Left lung (tissue), 14 donors: ENCODE data around the gene KRTAP10-8. TPM values are rescaled to one million over a fixed set of nuclear protein-coding genes. Genes with fewer than 3 reads are reported as not detected.
A peak's percentile ranks its signal among the peaks of the same experiment; 100 is the strongest.

Source experiments
- ATAC-seq: fragments of 200-7000 bp; cut with Tn5 transposase; one replicate; pipeline ENCODE4 v1.9.1; 2020; ENCODE audit warnings: moderate library complexity
- DNase-seq, 4 donors: peaks; one replicate each; pipeline ENCODE4 v3.0.0-alpha.2; 2013 to 2020
- H3K27ac ChIP-seq, 2 donors: fragments of 200-600 bp; sonication (generic) in 1 of 2; one replicate each; pipeline versions ENCODE4 v1.5.0 to v1.8.0; 2020 to 2021
- H3K27me3 ChIP-seq, 2 donors: fragments of 200-600 bp; sonication (generic) in 1 of 2; one replicate each; pipeline versions ENCODE4 v1.5.0 to v1.8.0; 2020 to 2021
- H3K36me3 ChIP-seq, 2 donors: fragments of 200-600 bp; sonication (generic) in 1 of 2; one replicate each; pipeline versions ENCODE4 v1.5.0 to v1.8.0; 2020 to 2021
- H3K4me1 ChIP-seq, 2 donors: fragments of 200-600 bp; one replicate each; pipeline ENCODE4 v1.8.0; 2021
- H3K4me3 ChIP-seq, 2 donors: fragments of 200-600 bp; sonication (generic) in 1 of 2; one replicate each; pipeline versions ENCODE4 v1.5.0 to v1.8.0; 2020 to 2021; ENCODE audit warnings: mild to moderate bottlenecking in 1 of 2
- H3K9me3 ChIP-seq, 2 donors: fragments of 200-600 bp; sonication (generic) in 1 of 2; one replicate each; pipeline versions ENCODE4 v1.5.0 to v1.8.0; 2020 to 2021
- CTCF ChIP-seq, 2 donors: fragments of 200-600 bp; sonication (generic) in 1 of 2; IDR thresholded peaks; one replicate each; pipeline versions ENCODE4 v1.5.0 to v1.8.0; 2021; ENCODE audit warnings: antibody characterized with exemption in 2 of 2
- intact Hi-C, 2 donors: fragments of 100-400 bp; cut with DNase I; formaldehyde crosslinking; loops; one replicate each; pipeline versions ENCODE4 v1.11.2 to v1.14.2; 2022
- long read RNA-seq, 12 donors: library from polyadenylated mRNA in 2 of 12; unstranded in 2 of 12; transcript quantifications; one replicate each; pipeline ENCODE4 v2.0.0 and lab custom pipeline, GENCODE V29; 2019 to 2026
- polyA plus RNA-seq, 6 donors: library from polyadenylated mRNA; unstranded; fragments of 120-200 nt; gene quantifications; one replicate each; pipeline ENCODE4 v1.2.1, GENCODE V29; 2013; ENCODE audit not compliant: insufficient read length in 6 of 6
- total RNA-seq, 2 donors: library from RNA; stranded (reverse); fragmentation: NEBNext Ultra II Directional; extraction: Animal tissue kit (Norgen Biotek cat#: 25700); gene quantifications; one replicate each; pipeline ENCODE4 v1.2.1, GENCODE V29; 2021
- donor health status: DM: no; HTN: yes; CAD: no.
- donor health status: DM: no; HTN: no; CAD: no.

KRTAP10-8 gene
- total RNA-seq, result not detected
- polyA plus RNA-seq, result not detected
- long read RNA-seq, donor 1, result 0 reads
- long read RNA-seq, donor 2, result 0 reads
- long read RNA-seq, donor 3, result 0 reads
- long read RNA-seq, donor 4, result 0 reads
- long read RNA-seq, donor 5, result 0 reads
- long read RNA-seq, donor 6, result 0 reads
- long read RNA-seq, donor 7, result 0 reads
- long read RNA-seq, donor 8, result 0 reads
- long read RNA-seq, donor 9, result 0 reads
- long read RNA-seq, donor 10, result 0 reads
- long read RNA-seq, donor 11, result 0 reads
- long read RNA-seq, donor 12, result 0 reads

GRCh38 chr21:44612029-44612486, at the start of gene KRTAP10-8:
Gene KRTAP10-8 (plus strand): TSS chr21:44612079. CDS start chr21:44612101, 22 bp downstream.
- no peak within 1 kb of the TSS for H3K27ac ChIP-seq
- intact Hi-C loops, result no loop called here
- peaks cover 0 to 27% of the 10 kb centered on the region in 2 donors for H3K9me3 ChIP-seq
- no peaks in the 10 kb centered on the region for H3K36me3 ChIP-seq
- peaks cover 0 to 36% of the 10 kb centered on the region in 2 donors for H3K27me3 ChIP-seq
- TF ChIP-seq CTCF (IDR thresholded peaks at IDR 0.05), result no peak
- DNase-seq (peak in 1 of 4 donors; percentile 56), ATAC-seq (no peak)
- H3K4me3 ChIP-seq, result no peak within 1 kb of the TSS
- no peaks in the 10 kb centered on the region for H3K4me1 ChIP-seq

- intact Hi-C loops, result no loop called here
- Histone ChIP-seq H3K4me1 (no peaks in the 10 kb centered on the region), H3K27ac (no peak overlapping the region), H3K36me3 (no peaks in the 10 kb centered on the region), H3K4me3 (no peak overlapping the region), H3K9me3 (peaks cover 0 to 7% of the 10 kb centered on the region in 2 donors), H3K27me3 (peaks cover 0 to 10% of the 10 kb centered on the region in 2 donors)
- TF ChIP-seq CTCF (IDR thresholded peaks at IDR 0.05), result no peak
- DNase-seq, result no peak
- no peak for ATAC-seq
These were observed 47.8 kb upstream of the KRTAP10-8 start for GRCh38 chr21:44564099-44564498.

- intact Hi-C loops, result no loop called here
- H3K36me3 ChIP-seq, result no peaks in the 10 kb centered on the region
- no peak overlapping the region for H3K27ac ChIP-seq
- DNase-seq (no peak), ATAC-seq (no peak)
- peaks cover 0 to 7% of the 10 kb centered on the region in 2 donors for H3K9me3 ChIP-seq
- TF ChIP-seq CTCF (IDR thresholded peaks at IDR 0.05), result no peak
- no peak overlapping the region for H3K4me3 ChIP-seq
- peaks cover 0 to 15% of the 10 kb centered on the region in 2 donors for H3K27me3 ChIP-seq
- no peaks in the 10 kb centered on the region for H3K4me1 ChIP-seq
These were observed 46.8 kb upstream of the KRTAP10-8 start for GRCh38 chr21:44564886-44565598.

GRCh38 chr21:44566403-44566802, 45.5 kb upstream of the KRTAP10-8 start:
- no peaks in the 10 kb centered on the region for H3K36me3 ChIP-seq
- no peak overlapping the region for H3K27ac ChIP-seq
- no peaks in the 10 kb centered on the region for H3K4me1 ChIP-seq
- no peak for TF ChIP-seq CTCF (IDR thresholded peaks at IDR 0.05)
- intact Hi-C loops, result no loop called here
- DNase-seq (no peak), ATAC-seq (no peak)
- peaks cover 0 to 19% of the 10 kb centered on the region in 2 donors for H3K27me3 ChIP-seq
- H3K9me3 ChIP-seq, result peaks cover 0 to 7% of the 10 kb centered on the region in 2 donors
- H3K4me3 ChIP-seq, result no peak overlapping the region

- Histone ChIP-seq H3K4me1 (no peaks in the 10 kb centered on the region), H3K27me3 (peaks cover 0 to 19% of the 10 kb centered on the region in 2 donors), H3K27ac (no peak overlapping the region), H3K9me3 (no peaks in the 10 kb centered on the region), H3K36me3 (no peaks in the 10 kb centered on the region), H3K4me3 (no peak overlapping the region)
- ATAC-seq, result no peak
- TF ChIP-seq CTCF (IDR thresholded peaks at IDR 0.05), result no peak
- intact Hi-C loops, result no loop called here
- peak in 1 of 4 donors; percentile 39 for DNase-seq
These were observed 44.3 kb upstream of the KRTAP10-8 start for GRCh38 chr21:44567481-44568171.
